Skin of body (tissue), 2 donors: Measurements from ENCODE around the gene SLC4A3. TPM values are rescaled to one million over a fixed set of nuclear protein-coding genes. Genes with fewer than 3 reads are reported as not detected.

Experiments
- DNase-seq: peaks from one replicate; lab custom pipeline; 2025; lab: John Stamatoyannopoulos, UW
- total RNA-seq: library from RNA; depleted of rRNA; stranded (reverse); fragments of >200 nt; gene quantifications from one replicate; pipeline ENCODE4 v1.2.3, GENCODE V29; 2014

Gene SLC4A3, protein sequence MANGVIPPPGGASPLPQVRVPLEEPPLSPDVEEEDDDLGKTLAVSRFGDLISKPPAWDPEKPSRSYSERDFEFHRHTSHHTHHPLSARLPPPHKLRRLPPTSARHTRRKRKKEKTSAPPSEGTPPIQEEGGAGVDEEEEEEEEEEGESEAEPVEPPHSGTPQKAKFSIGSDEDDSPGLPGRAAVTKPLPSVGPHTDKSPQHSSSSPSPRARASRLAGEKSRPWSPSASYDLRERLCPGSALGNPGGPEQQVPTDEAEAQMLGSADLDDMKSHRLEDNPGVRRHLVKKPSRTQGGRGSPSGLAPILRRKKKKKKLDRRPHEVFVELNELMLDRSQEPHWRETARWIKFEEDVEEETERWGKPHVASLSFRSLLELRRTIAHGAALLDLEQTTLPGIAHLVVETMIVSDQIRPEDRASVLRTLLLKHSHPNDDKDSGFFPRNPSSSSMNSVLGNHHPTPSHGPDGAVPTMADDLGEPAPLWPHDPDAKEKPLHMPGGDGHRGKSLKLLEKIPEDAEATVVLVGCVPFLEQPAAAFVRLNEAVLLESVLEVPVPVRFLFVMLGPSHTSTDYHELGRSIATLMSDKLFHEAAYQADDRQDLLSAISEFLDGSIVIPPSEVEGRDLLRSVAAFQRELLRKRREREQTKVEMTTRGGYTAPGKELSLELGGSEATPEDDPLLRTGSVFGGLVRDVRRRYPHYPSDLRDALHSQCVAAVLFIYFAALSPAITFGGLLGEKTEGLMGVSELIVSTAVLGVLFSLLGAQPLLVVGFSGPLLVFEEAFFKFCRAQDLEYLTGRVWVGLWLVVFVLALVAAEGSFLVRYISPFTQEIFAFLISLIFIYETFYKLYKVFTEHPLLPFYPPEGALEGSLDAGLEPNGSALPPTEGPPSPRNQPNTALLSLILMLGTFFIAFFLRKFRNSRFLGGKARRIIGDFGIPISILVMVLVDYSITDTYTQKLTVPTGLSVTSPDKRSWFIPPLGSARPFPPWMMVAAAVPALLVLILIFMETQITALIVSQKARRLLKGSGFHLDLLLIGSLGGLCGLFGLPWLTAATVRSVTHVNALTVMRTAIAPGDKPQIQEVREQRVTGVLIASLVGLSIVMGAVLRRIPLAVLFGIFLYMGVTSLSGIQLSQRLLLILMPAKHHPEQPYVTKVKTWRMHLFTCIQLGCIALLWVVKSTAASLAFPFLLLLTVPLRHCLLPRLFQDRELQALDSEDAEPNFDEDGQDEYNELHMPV
- 2.5 TPM for total RNA-seq

DNA sequence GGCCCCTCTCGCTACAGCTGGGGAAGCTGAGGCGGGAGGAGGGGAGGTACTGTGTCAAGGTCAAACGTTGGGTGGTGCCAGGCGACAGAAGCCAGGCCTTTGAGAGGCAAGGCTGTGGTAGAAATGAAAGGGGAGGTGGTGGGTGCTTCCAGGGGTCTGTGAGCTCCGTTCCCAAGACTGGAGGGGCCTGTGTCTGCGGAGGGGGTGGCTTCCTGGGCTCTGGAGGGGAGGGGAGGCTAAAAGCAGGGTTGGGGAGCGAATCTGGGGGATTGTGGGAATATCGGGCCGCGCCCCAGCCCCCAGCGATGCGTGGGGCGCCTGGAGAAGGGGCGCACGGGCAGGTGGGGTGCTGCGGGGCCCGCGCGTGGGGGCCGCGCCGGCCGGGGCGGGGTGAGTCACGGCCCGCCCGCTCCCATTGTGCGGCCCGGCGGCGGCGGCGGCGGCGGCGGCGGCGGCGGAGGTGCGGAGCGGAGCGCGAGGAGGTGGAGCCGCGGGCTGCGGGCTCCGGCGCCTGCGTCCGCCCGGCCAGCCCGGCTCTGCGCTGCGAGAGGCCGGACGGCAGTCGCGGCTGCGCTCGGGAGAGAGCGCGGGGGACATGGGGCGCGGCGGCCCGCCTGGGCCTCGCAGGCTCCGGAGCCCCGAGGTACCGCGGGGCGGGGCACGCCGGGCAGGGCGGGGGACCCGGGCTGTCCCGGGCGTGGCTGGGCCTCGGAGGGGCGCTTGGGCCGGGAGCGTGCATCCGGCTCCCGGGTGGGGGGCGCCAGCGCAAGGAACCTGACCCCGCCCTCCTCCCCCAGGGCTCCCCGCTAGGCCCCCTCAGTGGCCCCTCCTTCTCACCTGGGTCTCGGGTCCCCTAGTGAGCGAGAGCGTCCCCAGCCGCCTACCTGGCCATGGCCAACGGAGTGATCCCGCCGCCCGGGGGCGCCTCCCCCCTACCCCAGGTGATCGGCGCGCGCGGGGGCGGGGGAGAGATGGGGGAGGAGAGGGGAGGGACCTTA, at the start of gene SLC4A3:
Gene SLC4A3, plus strand, starts transcription at position 528 of the 998 bp plus-strand sequence. Its CDS starts 363 bp downstream, at position 891.
- DNase-seq = no peak

- DNase-seq = no peak
These were observed 48.4 kb upstream of the SLC4A3 start for GRCh38 chr2:219578811-219579613.

- no peak for DNase-seq
These were observed 46.1 kb upstream of the SLC4A3 start for GRCh38 chr2:219581346-219581745.

- no peak for DNase-seq
These were observed 36.3 kb upstream of the SLC4A3 start for GRCh38 chr2:219591091-219591490.

DNA sequence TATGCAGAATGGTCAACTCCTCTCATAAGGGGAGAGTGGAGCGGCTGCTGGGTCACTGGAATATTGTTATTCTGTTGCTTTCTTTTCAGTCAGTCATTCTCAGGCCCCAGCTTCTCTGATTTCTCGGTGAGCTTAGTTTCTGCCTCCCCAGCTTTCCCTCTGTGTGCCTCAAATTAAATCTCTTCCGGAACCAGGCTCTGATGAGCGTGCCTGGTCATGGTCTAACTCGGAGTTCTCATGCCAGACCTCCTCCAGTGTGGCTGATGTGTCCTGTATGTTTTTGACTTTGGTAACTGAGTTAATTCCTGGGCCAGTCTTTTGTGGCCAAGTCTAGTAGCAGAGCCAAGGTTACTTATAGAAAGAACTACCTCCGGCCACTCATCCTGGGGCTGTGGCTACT, 34.7 kb upstream of the SLC4A3 start:
- DNase-seq = no peak

DNA sequence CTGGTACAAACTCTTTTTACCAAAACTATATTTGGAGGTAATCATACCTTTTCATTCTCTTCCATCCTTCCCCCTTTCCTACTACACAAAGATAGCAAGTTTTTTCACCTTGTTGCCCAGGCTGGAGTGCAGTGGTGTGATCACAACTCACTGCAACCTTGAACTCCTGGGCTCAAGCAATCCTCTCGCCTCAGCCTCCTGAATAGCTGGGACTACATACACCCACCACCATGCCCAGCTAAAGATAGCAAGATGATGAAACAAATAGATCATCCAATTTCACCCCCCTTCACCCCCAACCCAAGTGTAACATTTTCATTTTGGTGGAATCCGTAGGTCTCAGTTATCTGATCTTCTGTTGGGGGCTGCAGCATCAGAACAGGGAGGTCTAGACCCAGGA, 34.3 kb upstream of the SLC4A3 start:
- no peak for DNase-seq

- peak; percentile 54 for DNase-seq
These were observed 32.2 kb upstream of the SLC4A3 start for GRCh38 chr2:219595256-219595655.

DNA sequence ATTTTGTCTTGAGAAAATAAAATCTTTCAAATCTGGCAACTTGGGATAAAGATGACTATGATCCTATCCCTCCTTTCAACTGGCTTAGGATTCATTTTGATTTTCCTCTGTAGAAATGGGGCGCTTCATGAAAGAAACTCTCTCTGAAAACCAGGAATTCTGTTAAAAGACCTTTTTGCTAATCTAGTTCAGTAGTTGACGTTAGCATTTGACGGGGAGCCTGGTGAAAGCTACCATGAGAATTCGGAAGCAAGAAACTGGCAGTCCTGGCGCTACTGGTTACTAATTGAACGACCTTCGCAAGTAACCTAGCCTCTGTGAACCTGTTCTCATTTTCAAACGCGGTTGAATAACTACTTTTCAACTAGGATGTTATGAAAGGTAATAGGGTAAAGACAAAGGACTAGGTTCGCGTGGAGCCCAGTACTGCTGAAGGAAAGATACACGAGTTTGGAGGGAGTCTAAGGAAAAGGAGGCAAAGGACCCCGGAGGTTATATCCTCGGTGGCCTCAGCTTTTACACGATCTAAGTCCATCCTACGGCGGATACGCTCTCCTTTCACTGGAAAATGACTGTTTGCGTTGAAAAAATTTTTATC, 30.4 kb upstream of the SLC4A3 start:
- no peak for DNase-seq

DNA sequence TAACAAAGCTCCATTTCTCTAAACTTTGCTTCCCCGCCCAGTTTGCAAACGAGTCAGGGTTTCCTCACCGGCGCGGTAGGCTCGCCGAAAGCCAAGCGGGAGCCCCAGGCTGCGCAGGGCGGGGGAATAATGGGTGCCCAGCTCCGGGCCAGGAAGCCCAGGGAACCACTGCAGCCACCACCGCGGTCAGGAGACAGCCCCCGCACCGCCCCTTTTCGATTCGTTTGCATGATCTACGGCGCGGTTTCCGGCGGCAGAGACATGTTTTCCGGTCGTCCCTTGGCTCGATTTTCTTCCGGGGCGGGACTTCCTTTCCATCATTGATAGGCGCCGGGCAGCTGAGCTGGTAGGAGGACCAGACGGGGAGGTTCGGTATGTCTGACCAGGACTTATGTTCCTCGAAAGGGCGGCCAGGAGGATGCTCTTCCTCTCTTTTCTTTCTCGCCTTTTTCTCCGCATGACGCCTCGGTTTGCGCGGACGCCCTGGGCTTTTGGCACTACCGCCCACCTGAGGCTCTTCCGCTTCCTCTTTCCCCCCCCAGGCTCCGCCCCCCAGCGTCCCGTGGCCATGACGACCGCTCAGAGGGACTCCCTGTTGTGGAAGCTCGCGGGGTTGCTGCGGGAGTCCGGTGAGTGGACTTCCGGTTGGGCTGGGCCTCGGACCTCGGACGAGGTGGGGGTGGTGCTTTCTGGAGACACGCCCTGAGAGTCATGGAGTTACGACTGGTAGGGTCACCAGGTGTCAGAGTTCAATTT, 29.7 kb upstream of the SLC4A3 start, which contains the start of gene STK11IP:
Gene STK11IP, plus strand, starts transcription at position 306 of the 756 bp plus-strand sequence. Its CDS starts 263 bp downstream, at position 569.
- DNase-seq = peak; percentile 96

- no peak for DNase-seq
These were observed 28.9 kb upstream of the SLC4A3 start for GRCh38 chr2:219598308-219599078.

GRCh38 chr2:219603771-219604170, 23.7 kb upstream of the SLC4A3 start:
- DNase-seq = no peak

DNA sequence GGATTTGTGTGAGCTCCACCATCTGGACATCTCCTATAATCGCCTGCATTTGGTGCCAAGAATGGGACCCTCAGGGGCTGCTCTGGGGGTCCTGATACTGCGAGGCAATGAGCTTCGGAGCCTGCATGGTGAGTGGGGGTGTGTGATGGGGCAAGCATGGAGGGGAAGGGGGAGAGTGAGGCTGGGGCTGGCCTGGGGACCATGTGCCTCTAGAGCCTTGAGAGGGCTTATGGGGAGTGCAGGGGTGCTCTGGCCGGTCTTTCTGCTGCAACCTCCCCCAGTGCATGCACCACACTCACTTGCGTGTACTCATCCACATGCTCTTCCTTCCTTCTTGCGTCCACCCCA, 21.8 kb upstream of the SLC4A3 start:
- DNase-seq = no peak

DNA sequence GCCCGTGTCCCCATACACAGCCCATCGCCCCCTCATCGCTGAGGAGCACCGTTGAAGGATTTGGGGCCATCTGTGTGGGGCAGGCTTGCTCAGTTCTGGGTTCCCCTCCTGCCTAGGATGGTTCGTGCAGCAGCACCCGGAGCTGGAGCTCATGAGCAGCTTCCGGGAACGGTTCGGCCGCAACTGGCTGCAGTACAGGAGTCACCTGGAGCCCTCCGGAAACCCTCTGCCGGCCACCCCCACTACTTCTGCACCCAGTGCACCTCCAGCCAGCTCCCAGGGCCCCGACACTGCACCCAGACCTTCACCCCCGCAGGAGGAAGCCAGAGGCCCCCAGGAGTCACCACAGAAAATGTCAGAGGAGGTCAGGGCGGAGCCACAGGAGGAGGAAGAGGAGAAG, 19.5 kb upstream of the SLC4A3 start:
- DNase-seq = no peak

- no peak for DNase-seq
These were observed 18.9 kb upstream of the SLC4A3 start for GRCh38 chr2:219608399-219608964.

DNA sequence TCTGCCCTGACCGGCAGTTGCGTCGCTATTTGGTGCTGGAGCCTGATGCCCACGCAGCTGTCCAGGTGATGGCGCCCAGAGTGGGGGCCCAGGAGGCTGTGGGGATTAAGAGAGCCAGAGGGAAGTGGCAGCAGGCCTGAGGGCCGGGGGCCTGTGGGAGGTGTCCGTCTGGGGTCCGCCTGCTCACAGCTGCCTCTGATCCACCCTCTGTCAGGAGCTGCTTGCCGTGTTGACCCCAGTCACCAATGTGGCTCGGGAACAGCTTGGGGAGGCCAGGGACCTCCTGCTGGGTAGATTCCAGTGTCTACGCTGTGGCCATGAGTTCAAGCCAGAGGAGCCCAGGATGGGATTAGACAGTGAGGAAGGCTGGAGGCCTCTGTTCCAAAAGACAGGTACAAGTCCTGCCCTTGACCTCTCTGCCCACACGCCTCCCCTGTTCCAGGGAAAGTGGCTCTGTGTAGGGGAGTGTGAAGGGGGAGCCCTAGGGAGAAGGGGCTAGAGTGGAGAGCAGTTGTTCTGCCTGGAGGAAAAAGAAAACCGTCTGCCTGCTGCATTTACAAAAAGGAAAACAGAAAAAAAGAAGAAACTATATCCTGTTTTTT, 18.2 kb upstream of the SLC4A3 start:
- no peak for DNase-seq

- DNase-seq = no peak
These were observed 16.1 kb upstream of the SLC4A3 start for GRCh38 chr2:219611306-219611705.
